ENCODE measurements around the gene MCM3.

GRCh38 chr6:52261229-52261628 lies 23.3 kb downstream of the MCM3 start:
- TF ChIP-seq CTCF (IDR thresholded peaks at IDR 0.05) (no peak), POLR2A (IDR thresholded peaks at IDR 0.05) (no peak)
